Urinary bladder (tissue), 4 donors: ENCODE results near the gene ZNF726. TPM values are rescaled to one million over a fixed set of nuclear protein-coding genes. Genes with fewer than 3 reads are reported as not detected.
A peak's percentile ranks its signal among the peaks of the same experiment; 100 is the strongest.
"Not testable (repeated sequence)": the region's sequence is repeated elsewhere in the genome, so short reads cannot be mapped to it uniquely, and the experiment has no call there.

ENCODE experiments used
- DNase-seq: peaks from one replicate; pipeline ENCODE4 v3.0.0-alpha.2; 2015; ENCODE audit errors: extremely low spot score
- H3K27ac ChIP-seq: one replicate; pipeline ENCODE4 v1.5.1; 2013; ENCODE audit warnings: low read depth, mild to moderate bottlenecking, moderate library complexity
- H3K36me3 ChIP-seq: one replicate; pipeline ENCODE4 v1.6.1; 2013; ENCODE audit warnings: mild to moderate bottlenecking, moderate library complexity; ENCODE audit not compliant: insufficient read depth
- H3K4me1 ChIP-seq: one replicate; pipeline ENCODE4 v1.6.1; 2013; ENCODE audit warnings: mild to moderate bottlenecking, moderate library complexity; ENCODE audit not compliant: insufficient read depth
- H3K4me3 ChIP-seq: one replicate; pipeline ENCODE4 v1.5.1; 2013; ENCODE audit warnings: low read depth, low read length
- WGBS: extraction: QIAGEN DNeasy Blood & Tissue Kit; methylation state at CpG from one replicate; pipeline ENCODE4 v1.1.7; 2013; 5-methylcytosine and 5-hydroxymethylcytosine counted together
- polyA plus RNA-seq: library from polyadenylated mRNA; stranded (reverse); fragments of 200-250 nt; gene quantifications from one replicate; pipeline ENCODE4 v1.2.3, GENCODE V29; 2013
- total RNA-seq: library from RNA; depleted of rRNA; stranded (reverse); fragments of >200 nt; gene quantifications from one replicate; pipeline ENCODE4 v1.2.3, GENCODE V29; 2014
- donor health status: healthy with polysubstance abuse.
- donor health status: healthy.

Gene ZNF726
- total and polyA plus RNA-seq, 2 donors: 1.2 to 15.0 TPM

DNA sequence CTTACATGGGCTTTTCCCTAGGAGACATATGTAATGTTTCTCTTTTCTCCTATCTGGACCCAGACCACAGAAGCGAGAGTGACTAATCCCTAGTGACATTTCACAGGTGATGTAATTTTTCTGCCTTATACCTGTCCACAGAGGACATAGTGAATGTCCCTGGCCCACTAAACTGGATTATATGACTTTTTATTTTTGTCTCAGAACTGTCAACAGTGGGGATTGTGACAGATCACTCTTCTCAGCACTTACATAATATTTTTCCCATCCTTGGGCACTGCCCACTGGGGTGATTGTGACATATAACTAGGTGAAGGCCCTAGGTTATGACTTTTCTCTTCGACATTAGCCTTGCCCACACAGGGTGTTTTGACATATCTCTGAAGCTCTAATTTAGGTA, 7.9 kb upstream of the ZNF726 start:
- H3K36me3 ChIP-seq: no peaks in the 10 kb centered on the region
- WGBS: 66% methylated on average over 2 of the region's 2 CpGs
- no peaks in the 10 kb centered on the region for H3K4me1 ChIP-seq
- no peak overlapping the region for H3K27ac ChIP-seq
- H3K4me3 ChIP-seq: no peak overlapping the region
- DNase-seq: no peak

DNA sequence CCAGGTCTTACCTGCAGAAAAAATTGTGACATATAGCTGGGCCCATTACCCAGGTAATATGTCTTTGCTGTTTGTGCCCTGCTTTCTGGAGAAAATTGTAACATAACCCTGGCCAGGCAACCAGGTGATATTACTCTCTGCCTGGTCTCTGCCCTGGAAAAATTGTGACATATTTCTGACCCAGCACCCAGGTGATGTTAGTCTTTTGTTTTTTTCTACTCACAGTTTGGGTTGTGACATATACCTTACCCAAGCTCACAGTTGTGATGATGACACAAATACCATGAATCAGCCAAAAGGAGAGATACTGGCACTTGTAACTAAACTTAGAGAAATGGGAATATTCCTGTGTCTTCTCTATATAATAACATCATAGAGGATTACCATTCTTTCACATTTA, 6.5 kb upstream of the ZNF726 start:
- H3K27ac ChIP-seq: no peak overlapping the region
- DNase-seq: no peak
- H3K4me3 ChIP-seq: no peak overlapping the region

GRCh38 chr19:23909222-23909621, 5.5 kb upstream of the ZNF726 start:
- Histone ChIP-seq H3K36me3 (no peaks in the 10 kb centered on the region), H3K4me1 (no peaks in the 10 kb centered on the region), H3K27ac (no peak overlapping the region), H3K4me3 (no peak overlapping the region)
- DNase-seq: no peak

More for the DNA sequence above, 6.5 kb upstream of the ZNF726 start:
- Histone ChIP-seq H3K4me1 (no peaks in the 10 kb centered on the region), H3K36me3 (no peaks in the 10 kb centered on the region)

DNA sequence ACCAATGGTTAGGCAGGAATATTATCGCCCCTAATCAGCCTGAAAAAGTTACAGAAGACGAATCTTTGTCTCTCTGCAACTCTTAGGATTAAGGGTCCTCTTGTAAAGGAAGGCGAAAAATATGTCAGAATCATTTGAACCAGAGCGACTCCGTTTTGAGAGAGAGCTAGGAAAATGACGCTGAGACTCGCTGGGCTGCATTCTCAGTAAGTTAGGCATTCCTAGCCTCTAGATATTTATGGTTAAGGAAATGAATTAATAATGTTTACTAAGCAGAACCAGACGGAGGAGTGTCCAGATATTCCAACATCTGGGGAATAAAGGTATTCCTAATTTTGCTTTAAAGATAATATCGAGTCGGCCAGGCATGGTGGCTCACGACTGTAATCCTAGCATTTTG, 755 bp upstream of the ZNF726 start:
- whole genome bisulfite sequencing: 84% methylated on average over 11 of the region's 11 CpGs
- H3K4me3 ChIP-seq: peak overlapping the region; percentile 50

GRCh38 chr19:23916991-23917390, 2.3 kb downstream of the ZNF726 start:
- Histone ChIP-seq H3K4me1 (no peaks in the 10 kb centered on the region), H3K27ac (no peak overlapping the region), H3K4me3 (no peak overlapping the region), H3K36me3 (no peaks in the 10 kb centered on the region)
- DNase-seq: no peak

More for the DNA sequence above, 755 bp upstream of the ZNF726 start:
- Histone ChIP-seq H3K36me3 (no peaks in the 10 kb centered on the region), H3K4me1 (no peaks in the 10 kb centered on the region), H3K27ac (no peak overlapping the region)
- no peak for DNase-seq

- peak; percentile 33 for DNase-seq
- Histone ChIP-seq H3K4me1 (no peaks in the 10 kb centered on the region), H3K36me3 (peaks cover 2% of the 10 kb centered on the region), H3K4me3 (no peak overlapping the region), H3K27ac (no peak overlapping the region)
- WGBS: 85% methylated on average over 5 of the region's 5 CpGs
These were observed 3.2 kb downstream of the ZNF726 start for GRCh38 chr19:23917856-23918255.

GRCh38 chr19:23925285-23925684, 10.6 kb downstream of the ZNF726 start:
- Histone ChIP-seq H3K4me1 (no peaks in the 10 kb centered on the region), H3K36me3 (peaks cover 2% of the 10 kb centered on the region), H3K4me3 (no peak overlapping the region), H3K27ac (no peak overlapping the region)
- WGBS: 99% methylated on average over 5 of the region's 5 CpGs
- DNase-seq: no peak

DNA sequence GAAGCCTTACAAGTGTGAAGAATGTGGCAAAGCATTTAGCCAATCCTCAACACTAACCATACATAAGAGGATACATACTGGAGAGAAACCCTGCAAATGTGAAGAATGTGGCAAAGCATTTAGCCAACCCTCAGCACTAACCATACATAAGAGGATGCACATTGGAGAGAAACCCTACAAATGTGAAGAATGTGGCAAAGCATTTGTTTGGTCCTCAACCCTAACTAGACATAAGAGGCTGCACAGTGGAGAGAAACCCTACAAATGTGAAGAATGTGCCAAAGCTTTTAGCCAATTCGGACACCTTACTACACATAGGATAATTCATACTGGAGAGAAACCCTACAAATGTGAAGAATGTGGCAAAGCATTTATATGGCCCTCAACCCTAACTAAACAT, 18.2 kb downstream of the ZNF726 start:
- Histone ChIP-seq H3K36me3 (no peaks in the 10 kb centered on the region), H3K4me3 (no peak overlapping the region), H3K4me1 (no peaks in the 10 kb centered on the region), H3K27ac (no peak overlapping the region)
- 95% methylated on average over 1 of the region's 1 CpG for WGBS
- no peak for DNase-seq

DNA sequence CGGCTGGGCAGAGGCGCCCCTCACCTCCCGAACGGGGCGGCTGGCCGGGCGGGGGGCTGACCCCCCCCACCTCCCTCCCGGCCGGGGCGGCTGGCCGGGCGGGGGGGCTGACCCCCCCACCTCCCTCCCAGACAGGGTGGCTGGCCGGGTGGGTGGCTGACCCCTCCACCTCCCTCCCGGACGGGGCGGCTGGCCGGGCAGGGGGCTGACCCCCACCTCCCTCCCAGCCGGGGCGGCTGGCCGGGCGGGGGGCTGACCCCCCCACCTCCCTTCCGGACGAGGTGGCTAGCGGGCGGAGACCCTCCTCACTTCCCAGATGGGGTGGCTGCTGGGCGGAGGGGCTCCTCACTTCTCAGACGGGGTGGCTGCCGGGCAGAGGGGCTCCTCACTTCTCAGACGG, 22.3 kb downstream of the ZNF726 start:
- H3K36me3 ChIP-seq, DNase-seq, H3K27ac ChIP-seq, H3K4me1 ChIP-seq, H3K4me3 ChIP-seq: not testable (repeated sequence)
- WGBS: 95% methylated on average over 27 of the region's 29 CpGs

DNA sequence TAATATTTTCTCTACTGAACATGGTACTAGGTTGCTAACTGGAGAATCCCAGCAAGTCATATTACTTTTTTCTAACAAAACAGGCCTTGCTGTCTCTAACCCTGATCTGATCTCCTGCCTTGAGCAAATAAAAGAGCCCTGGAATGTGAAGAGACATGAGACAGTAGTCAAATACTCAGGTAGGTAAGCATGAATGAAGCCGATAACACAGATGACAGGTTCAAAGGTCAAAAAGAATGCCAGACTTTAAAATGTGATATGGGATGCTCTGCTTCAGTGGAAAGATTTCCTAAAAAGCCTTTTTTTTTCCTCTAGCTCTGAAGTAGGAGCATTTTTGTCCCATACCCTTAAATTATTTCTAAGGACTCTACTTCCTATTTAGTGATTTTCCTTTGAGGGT, 28.7 kb downstream of the ZNF726 start:
- no peak for DNase-seq

DNA sequence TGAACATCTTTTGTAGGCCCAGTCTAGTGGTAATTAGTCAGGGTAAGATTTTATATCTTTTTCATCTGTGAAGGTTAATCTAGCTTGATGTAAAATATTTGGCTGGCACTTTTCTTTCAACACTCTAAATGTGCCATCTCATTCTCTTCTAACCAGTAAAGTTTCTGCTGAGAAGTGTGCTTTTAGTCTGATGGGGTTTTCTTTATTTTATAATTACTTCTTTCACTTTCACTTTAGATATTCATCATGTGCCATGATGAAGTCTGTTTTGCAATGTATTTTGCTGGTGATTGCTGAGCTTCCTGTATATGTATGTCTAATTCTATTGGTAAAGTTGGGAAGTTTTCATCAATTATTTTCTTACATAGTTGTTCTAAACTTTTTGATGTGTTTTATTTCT, 31.9 kb downstream of the ZNF726 start:
- H3K27ac ChIP-seq: no peak overlapping the region
- peaks cover 1% of the 10 kb centered on the region for H3K36me3 ChIP-seq
- no peak for DNase-seq
- H3K4me3 ChIP-seq: no peak overlapping the region
- no peaks in the 10 kb centered on the region for H3K4me1 ChIP-seq

More for the DNA sequence above, 28.7 kb downstream of the ZNF726 start:
- H3K4me3 ChIP-seq: no peak overlapping the region
- 84% methylated on average over 1 of the region's 1 CpG for WGBS
- H3K4me1 ChIP-seq: no peaks in the 10 kb centered on the region
- H3K36me3 ChIP-seq: no peaks in the 10 kb centered on the region
- no peak overlapping the region for H3K27ac ChIP-seq

DNA sequence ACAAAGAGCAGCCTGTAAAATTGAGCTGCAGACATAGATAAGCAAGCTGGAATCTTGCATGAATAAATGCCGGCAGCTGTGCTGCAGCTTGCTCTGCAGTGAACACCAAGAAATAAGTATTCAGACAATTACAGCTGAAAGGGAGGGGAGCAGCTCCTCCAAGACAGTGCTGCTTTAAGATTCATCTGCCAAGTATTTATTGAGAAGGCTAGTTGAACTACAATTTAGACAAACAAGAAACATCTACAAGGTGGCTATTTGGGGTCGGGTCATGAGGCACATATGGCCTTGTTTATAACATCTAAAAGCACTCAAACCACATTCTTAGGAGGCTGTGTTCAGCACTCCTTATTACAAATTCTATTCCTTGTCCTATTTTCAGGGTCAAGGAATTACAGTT, 34.9 kb downstream of the ZNF726 start:
- no peak for DNase-seq
- H3K4me3 ChIP-seq: no peak overlapping the region
- WGBS: 63% methylated on average over 2 of the region's 2 CpGs
- no peaks in the 10 kb centered on the region for H3K4me1 ChIP-seq
- no peak overlapping the region for H3K27ac ChIP-seq
- peaks cover 1% of the 10 kb centered on the region for H3K36me3 ChIP-seq

- no peaks in the 10 kb centered on the region for H3K4me1 ChIP-seq
- 83% methylated on average over 5 of the region's 5 CpGs for WGBS
- no peak overlapping the region for H3K4me3 ChIP-seq
- no peak overlapping the region for H3K27ac ChIP-seq
- DNase-seq: no peak
- H3K36me3 ChIP-seq: no peaks in the 10 kb centered on the region
These were observed 41.4 kb downstream of the ZNF726 start for GRCh38 chr19:23956051-23956450.

GRCh38 chr19:23957660-23958281, 43.1 kb downstream of the ZNF726 start:
- no peak for DNase-seq
- Histone ChIP-seq H3K27ac (no peak overlapping the region), H3K36me3 (no peaks in the 10 kb centered on the region), H3K4me1 (no peaks in the 10 kb centered on the region), H3K4me3 (no peak overlapping the region)
- WGBS: 73% methylated on average over 15 of the region's 15 CpGs

GRCh38 chr19:23963396-23963795, 48.7 kb downstream of the ZNF726 start:
- not testable (repeated sequence) for H3K4me1 ChIP-seq, H3K4me3 ChIP-seq, H3K36me3 ChIP-seq, H3K27ac ChIP-seq, DNase-seq
- WGBS: 92% methylated on average over 20 of the region's 20 CpGs
